ENCODE data around the gene ERCC1.

The ERCC1 gene
- total RNA-seq: 55.5 to 67.3 reads per million in 2 donors

- DNase-seq: peak; percentile 56
These were observed at the start of gene ERCC1 for GRCh38 chr19:45423589-45424190. Gene ERCC1, minus strand, starts transcription at chr19:45423917. Its CDS starts 543 bp downstream, at chr19:45423374.

- DNase-seq: no peak
These were observed 49.6 kb upstream of the ERCC1 start for GRCh38 chr19:45473367-45473681.

GRCh38 chr19:45472563-45473366, 49.0 kb upstream of the ERCC1 start:
- DNase-seq: peak; percentile 49

DNA sequence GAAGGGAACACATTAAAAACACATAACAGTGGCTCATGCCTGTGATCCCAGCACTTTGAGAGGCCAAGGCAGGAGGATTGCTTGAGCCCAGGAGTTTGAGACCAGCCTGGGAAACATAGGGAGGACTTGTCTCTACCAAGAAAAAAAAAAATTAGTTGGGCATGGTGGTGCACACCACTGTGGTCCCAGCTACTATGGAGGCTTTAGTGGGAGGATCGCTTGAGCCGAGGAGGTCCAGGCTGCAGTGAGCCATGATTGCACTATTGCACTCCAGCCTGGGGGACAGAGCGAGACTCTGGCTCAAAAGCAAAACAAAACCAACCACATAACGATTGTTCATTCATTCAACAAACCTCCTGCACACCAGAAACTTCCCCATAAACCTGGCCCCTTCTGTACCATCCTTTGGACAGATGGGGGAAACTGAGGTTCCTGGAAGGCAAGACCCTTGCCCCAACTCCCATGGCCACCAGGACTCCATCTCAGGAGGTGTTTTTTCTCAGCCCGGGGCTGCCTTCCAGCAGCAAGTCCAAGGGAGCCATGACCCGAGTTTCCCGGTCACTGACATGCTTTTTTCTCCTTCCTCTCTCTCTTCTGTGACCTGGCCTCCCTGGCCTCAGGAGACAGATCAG, 48.3 kb upstream of the ERCC1 start:
- no peak for DNase-seq

DNA sequence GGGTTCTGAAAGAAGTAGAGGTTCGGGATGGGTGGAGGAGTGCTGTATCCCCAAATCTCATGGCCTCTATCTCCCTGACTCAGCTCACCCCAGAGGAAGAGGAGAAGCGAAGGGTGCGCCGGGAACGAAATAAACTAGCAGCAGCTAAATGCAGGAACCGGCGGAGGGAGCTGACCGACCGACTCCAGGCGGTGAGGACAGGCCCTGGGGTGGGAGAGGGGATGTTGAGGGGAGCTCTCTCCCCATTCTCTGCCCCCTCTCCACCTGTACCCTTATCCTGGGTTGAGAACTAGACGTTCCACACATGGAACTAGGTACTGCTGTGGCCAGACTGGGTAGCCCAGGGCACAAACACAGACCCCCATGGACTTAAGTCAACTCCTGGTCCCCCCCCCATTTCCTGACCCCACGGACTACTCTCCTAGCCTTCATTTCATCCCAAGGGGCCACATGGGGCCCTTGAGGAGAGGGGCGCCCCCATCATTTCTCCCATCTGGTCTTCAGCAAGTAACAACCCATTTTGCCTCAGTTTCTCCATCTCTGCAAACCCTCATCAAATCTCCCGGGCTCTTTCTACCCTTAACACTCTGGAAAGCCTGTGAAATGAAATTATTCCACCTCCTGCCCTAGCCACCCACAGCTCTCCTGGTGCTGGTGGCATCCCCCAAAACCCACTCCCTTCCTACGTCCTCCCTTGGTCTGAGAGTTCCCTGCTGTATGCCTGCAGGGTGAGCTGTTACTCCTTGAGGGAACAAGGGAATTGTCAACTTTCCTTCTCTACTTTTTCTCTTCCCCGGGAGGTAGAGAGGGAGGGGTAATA, 47.6 kb upstream of the ERCC1 start:
- DNase-seq: no peak

DNA sequence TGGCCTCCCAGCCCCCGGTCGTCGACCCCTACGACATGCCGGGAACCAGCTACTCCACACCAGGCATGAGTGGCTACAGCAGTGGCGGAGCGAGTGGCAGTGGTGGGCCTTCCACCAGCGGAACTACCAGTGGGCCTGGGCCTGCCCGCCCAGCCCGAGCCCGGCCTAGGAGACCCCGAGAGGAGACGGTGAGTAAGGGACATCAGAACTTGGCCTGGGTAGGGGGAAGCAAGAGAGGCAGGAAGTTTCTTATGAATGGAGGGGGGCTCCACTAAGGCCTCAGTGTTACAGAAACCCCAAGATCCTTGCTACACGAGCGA, 47.0 kb upstream of the ERCC1 start:
- DNase-seq: peak; percentile 28

GRCh38 chr19:45469945-45470761, 46.4 kb upstream of the ERCC1 start:
- DNase-seq: no peak

DNA sequence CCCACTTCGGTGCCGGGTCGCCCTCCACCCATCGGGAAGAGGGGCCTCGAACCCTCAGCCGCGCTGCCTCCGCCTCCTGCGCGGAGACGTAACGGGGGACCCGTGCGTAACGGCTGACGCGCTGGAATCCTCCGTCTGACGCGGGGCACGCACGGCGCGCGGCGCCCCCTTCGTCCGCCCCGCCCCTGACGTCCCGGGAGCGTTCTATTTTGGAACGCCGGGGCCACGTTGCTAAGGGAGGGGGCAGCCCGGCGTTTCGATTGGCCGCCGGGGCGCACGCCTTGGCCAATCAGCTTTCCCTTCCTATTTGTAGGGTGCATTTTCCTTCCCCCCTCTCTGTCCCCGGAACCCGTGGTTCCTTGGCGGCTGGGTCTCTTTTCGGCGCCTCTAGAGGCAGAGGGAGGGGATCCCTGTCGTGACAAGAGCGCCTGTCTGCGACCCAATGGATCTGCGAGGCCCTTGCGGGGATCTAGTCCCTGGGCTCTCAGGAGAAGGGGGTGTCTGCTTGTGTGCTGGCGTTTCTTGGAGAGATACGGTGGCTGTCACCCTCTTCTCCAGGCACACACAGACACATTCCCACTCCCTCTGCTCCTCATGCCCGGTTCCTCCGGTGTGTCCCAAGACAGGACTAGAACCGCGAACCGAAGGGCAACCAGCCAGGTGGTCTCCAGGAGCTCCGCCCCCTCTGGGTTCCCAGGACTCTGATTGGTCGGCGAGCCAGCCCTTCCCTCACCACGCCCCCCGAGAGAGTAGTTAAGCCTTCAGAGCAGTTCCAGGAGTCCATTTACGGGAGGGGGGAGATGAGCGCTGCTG, 45.6 kb upstream of the ERCC1 start:
- DNase-seq: peak; percentile 79

DNA sequence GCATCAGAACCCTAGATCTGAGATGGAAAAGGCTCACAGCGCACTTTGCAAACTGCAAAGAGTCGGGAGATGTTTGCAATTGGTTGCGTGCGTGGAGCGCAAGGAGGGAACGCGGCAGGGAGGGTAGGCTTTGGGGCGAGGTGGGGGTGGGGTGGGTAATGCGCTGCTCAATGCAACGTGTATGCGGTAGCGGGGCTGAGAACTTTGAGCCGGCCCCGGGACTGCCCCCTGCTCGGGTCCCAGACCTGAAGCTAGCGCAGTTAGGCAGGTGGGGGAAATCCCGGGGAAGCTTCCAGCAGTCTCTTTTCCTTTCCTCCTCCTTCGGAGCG, 45.0 kb upstream of the ERCC1 start:
- DNase-seq: no peak

DNA sequence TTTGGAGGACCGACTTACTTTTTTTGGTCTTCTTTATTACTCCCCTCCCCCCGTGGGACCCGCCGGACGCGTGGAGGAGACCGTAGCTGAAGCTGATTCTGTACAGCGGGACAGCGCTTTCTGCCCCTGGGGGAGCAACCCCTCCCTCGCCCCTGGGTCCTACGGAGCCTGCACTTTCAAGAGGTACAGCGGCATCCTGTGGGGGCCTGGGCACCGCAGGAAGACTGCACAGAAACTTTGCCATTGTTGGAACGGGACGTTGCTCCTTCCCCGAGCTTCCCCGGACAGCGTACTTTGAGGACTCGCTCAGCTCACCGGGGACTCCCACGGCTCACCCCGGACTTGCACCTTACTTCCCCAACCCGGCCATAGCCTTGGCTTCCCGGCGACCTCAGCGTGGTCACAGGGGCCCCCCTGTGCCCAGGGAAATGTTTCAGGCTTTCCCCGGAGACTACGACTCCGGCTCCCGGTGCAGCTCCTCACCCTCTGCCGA, 44.5 kb upstream of the ERCC1 start:
- DNase-seq: peak; percentile 35

DNA sequence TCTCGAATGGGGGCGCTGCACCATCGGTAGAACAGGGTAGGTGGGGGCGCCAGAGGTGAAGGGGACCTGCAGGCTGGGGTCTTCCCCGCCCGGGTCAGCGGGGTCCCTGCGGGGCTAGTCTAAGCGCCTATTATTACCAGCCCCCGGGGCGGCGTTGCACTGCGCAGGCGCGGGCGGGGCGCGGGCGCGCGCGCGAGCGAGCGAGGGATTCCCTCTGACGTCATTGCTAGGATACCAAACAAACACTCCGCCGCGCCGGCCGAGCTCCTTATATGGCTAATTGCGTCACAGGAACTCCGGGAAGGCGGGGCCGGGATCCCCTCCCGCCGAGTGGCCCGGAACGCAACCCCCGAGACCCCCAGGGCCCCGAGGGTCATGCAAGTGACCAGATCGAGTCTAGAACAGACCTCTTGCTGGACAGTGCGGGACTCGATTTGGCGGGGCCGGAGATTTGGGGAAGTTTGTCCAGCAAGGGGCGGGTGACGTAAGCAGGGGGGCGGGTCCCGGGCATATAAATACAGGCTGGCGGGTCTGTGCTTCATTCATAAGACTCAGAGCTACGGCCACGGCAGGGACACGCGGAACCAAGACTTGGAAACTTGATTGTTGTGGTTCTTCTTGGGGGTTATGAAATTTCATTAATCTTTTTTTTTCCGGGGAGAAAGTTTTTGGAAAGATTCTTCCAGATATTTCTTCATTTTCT, 43.9 kb upstream of the ERCC1 start, which contains the start of gene FOSB:
TSS of gene FOSB (plus strand) at position 541 of the 703 bp plus-strand sequence. CDS start 591 bp downstream, outside the sequence.
- peak; percentile 89 for DNase-seq

DNA sequence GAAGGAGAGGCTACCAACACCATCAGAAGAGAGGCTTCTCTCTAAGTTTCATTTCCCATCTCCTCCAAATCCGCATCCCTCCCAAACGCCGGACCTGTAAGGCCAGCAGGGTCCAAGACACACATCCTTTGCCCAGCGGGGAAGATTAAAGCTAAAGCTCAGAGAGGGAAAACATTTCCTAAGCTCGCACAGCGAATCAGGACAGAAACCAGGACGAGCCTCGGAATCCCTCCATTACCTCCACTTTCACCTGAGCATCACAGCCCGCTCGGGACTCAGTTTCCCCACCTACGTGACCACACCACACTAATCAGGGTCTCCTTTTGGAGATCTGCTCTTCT, 43.4 kb upstream of the ERCC1 start:
- no peak for DNase-seq

DNA sequence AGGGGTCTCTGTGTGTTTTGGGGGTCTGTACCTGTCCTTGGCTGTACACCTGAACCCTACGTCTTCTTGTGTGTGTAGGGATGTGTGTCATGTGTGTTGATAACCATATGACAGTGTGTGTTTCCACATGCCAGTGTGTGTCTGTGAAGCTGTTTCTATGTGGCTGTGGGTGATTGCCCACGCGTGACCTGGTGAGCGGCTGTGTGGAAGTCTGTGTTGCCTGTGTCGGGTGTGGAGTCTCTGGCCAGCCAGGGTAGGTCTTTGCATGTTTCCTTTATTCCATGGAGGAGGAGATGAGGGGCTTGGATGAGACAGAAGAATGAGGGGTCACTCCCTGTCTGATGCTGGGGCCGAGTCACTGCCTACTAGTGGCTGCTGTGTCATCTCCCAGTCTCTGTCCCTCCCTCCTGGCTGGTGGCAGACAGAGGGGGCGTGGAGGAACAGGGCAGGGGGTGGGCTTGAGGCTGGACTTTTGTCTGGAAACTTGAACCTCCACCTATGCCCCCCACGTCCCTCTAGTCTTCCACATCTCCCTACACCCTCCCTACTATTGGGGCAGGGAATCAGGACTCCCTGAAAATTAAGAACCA, 41.2 kb upstream of the ERCC1 start:
- DNase-seq: no peak

DNA sequence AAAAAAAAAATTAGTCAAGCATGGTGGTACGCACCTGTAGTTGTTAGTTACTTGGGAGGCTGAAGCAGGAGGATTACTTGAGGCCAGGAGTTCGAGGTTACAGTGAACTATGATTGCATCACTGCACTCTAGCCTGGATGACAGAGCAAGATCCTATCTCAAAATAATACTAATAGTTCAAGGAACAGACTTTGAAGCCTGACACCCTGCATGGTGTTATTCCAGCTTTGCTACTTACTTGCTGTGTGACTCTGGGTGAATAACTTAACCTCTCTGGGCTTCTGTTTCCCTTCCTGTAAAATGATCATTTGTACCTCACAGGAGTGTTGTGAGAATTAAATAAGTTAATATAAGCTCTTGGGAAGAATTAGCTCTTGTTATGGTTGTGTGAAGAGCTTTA, 40.6 kb upstream of the ERCC1 start:
- DNase-seq: no peak

DNA sequence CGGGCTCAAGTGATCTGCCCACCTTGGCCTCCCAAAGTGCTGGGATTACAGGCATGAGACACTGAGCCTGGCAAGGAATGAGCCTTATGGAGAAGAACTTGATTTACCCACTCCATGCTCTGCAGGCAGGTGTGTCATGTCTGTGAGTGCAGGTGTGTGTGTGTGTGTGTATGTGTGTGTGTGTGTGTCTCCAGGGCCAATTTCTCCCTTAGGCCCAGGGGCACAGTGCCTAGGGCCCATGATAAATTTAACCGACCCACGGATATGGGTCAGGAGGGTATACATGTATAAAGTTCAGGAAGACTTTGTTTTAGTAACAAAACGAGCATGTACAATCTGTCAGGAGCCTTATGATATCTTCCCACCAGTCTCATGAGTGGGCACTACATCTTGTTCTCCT, 39.5 kb upstream of the ERCC1 start:
- no peak for DNase-seq

DNA sequence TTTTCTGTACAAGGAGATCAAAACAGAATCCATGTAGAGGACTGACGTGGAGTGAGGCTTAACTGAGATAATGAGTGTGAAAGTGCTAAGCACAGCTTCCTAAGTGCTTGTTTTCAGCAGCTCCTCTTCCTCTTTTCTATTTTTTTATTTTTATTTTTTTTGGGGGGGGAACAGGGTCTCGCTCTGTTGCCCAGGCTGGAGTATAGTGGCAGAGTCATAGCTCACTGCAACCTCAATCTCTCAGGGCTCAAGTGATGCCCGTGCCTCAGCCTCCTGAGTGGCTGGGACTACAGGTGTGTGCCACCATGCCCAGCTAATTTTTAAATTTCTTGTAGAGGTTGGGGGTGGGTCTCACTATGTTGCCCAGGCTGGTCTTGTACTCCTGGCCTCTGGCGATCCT, 38.5 kb upstream of the ERCC1 start:
- DNase-seq: no peak

DNA sequence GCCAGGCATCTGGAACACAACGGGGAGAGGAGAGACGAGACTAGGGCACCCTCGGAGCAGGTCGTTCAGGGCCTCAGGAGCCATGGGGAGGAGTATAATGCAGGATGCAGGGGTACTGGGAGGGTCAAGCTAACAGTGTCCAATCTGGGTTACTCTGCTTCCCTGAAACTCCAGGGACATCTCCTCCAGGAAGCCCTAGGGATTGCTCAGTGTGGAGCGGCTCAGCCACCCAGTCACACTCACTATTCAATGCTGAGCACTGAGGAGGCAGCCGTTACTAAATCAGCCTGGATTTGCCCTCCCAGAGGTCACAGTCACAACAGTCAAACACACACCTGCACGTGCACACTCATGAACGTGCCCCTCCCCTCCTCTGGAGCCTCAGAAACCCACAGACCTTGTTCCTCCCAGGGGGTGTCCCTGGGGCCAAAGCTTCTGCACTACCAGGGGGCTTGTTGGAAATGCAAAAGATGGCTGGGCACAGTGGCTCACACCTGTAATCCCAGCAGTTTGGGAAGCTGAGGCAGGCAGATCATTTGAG, 37.2 kb upstream of the ERCC1 start:
- DNase-seq: no peak

DNA sequence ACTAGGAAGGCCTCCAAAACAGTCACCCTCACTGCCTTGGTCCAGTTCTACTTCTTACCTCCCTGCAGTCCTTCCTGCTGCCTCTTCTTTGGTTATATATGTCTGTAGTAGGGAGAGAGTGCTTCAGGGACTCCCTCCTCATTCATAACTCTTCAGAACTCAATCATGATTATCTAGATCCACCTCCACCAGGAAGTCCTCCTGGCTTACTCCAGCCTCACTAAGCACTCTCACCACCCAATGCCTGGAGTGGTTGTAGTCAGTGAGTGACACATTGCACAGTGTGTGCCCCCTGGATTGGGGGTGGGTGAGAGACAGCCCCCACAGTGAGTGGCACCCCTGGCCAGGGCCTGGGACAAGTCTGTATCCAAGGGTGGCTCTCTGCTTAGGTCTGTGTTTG, 34.1 kb upstream of the ERCC1 start:
- no peak for DNase-seq

DNA sequence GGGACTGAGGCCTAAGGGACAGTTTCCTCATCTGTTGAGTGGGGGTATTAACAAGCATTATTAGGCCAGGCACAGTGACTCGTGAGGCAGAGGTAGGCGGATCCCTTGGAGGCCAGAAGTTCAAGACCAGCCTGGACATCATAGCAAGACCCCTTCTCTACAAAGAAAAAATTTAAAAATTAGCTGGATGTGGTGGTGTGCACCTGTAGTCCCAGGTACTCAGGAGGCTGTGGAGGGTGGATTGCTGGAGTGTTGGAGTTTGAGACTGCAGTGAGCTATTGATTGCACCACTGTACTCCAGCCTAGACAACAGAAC, 32.7 kb upstream of the ERCC1 start:
- no peak for DNase-seq

DNA sequence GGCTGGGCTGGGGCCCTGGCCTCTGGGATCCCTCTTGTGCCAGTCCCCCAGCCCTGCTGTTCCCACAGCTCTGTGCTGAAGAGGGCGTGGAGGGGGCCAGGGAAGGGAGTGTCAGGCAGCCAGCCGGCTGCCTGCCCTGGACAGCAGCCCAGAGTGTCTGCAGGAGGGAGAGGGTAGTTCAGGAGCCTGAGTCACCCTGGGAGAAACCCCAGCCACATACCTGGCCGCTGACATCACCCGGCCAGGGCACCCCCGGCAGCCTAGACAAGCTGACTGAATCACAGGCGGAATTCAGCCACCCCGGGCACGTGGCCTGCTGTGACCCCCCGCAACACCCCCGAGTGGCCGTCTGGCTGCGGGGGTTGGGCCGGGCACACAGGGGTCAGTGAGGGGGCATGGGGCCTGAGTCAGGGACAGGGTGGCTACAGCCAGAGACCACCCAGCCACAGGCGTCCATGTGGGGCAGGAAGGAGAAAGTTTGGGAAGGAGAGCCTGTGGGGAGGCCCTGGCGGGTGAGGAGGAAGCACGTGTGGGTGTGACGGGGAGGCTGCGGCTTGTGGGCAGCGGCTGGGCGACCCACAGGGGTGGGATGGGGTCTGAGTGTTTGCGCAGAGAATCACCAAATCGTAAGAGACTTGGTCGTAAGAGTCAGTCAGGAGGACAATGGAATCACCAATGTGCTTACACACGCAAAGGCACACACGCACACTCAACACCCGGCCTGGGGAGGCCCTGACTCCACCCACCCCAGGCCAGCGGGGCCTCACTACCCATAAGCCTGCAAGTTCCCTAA, 32.2 kb upstream of the ERCC1 start:
- DNase-seq: peak; percentile 84

Measured in activated gamma-delta T cell (primary cell).